Tongue (tissue), 2 donors: Measurements from ENCODE around the gene SOX6. TPM values are rescaled to one million over a fixed set of nuclear protein-coding genes. Genes with fewer than 3 reads are reported as not detected.
A peak's percentile ranks its signal among the peaks of the same experiment; 100 is the strongest.

Experiments
- DNase-seq: peaks from one replicate; pipeline ENCODE4 v3.0.0-alpha.2; 2015
- total RNA-seq: library from RNA; depleted of rRNA; stranded (reverse); fragments of >200 nt; gene quantifications from one replicate; pipeline ENCODE4 v1.2.3, GENCODE V29; 2014

SOX6 gene
- total RNA-seq, 1 donor from 2014 or later, result 45.0 TPM

- DNase-seq, result no peak
These were observed 7.9 kb upstream of the SOX6 start for GRCh38 chr11:16364254-16364653.

GRCh38 chr11:16363706-16364105, 7.4 kb upstream of the SOX6 start:
- DNase-seq, result peak; percentile 48

- no peak for DNase-seq
These were observed 4.9 kb upstream of the SOX6 start for GRCh38 chr11:16361108-16361865.

GRCh38 chr11:16359369-16359768, 3.0 kb upstream of the SOX6 start:
- no peak for DNase-seq

- no peak for DNase-seq
These were observed 2.4 kb upstream of the SOX6 start for GRCh38 chr11:16358726-16359125.

GRCh38 chr11:16357775-16358174, 1.4 kb upstream of the SOX6 start:
- DNase-seq, result no peak

GRCh38 chr11:16356761-16357393, 531 bp upstream of the SOX6 start:
- DNase-seq, result peak; percentile 78

- no peak for DNase-seq
These were observed 3.6 kb downstream of the SOX6 start for GRCh38 chr11:16352707-16353106.

- no peak for DNase-seq
These were observed 6.2 kb downstream of the SOX6 start for GRCh38 chr11:16350125-16350524.

- no peak for DNase-seq
These were observed 8.2 kb downstream of the SOX6 start for GRCh38 chr11:16347928-16348685.

- DNase-seq, result no peak
These were observed 9.4 kb downstream of the SOX6 start for GRCh38 chr11:16346975-16347374.

- no peak for DNase-seq
These were observed 14.5 kb downstream of the SOX6 start for GRCh38 chr11:16341853-16342252.

- peak; percentile 78 for DNase-seq
These were observed 18.0 kb downstream of the SOX6 start for GRCh38 chr11:16338393-16338792.

- no peak for DNase-seq
These were observed 18.7 kb downstream of the SOX6 start for GRCh38 chr11:16337421-16338213.

GRCh38 chr11:16336721-16337120, 19.6 kb downstream of the SOX6 start:
- no peak for DNase-seq

GRCh38 chr11:16336204-16336603, 20.1 kb downstream of the SOX6 start:
- no peak for DNase-seq

- DNase-seq, result no peak
These were observed 20.9 kb downstream of the SOX6 start for GRCh38 chr11:16335236-16335962.

- DNase-seq, result no peak
These were observed 29.6 kb downstream of the SOX6 start for GRCh38 chr11:16326679-16327297.

- no peak for DNase-seq
These were observed 34.2 kb downstream of the SOX6 start for GRCh38 chr11:16322190-16322589.

GRCh38 chr11:16321148-16321547, 35.2 kb downstream of the SOX6 start:
- DNase-seq, result no peak

GRCh38 chr11:16318320-16318719, 38.0 kb downstream of the SOX6 start:
- DNase-seq, result no peak
